ENCODE measurements around the gene PROCR.
"Not testable (repeated sequence)": the region's sequence is repeated elsewhere in the genome, so short reads cannot be mapped to it uniquely, and the experiment has no call there.

The PROCR gene

GRCh38 chr20:35165221-35166185 is 6.4 kb upstream of the PROCR start:
- no peaks in the 10 kb centered on the region for H3K9me3 ChIP-seq (replicated peaks; ENCODE audit: insufficient read depth, low read length)
- H3F3A ChIP-seq (ENCODE audit: insufficient read depth, low read length): no peaks in the 10 kb centered on the region
- H3K9ac ChIP-seq (ENCODE audit: low read length): no peak overlapping the region
- no peak overlapping the region for H3K4me3 ChIP-seq (ENCODE audit: low read length)
- H3K9me2 ChIP-seq (replicated peaks; ENCODE audit: insufficient read depth, low read length): no peaks in the 10 kb centered on the region
- no peak for DNase-seq
- no peak overlapping the region for H3K4me2 ChIP-seq (ENCODE audit: low read depth, low read length)
- H3K27me3 ChIP-seq (replicated peaks; ENCODE audit: insufficient read depth, low read length): no peaks in the 10 kb centered on the region
- H4K20me1 ChIP-seq (ENCODE audit: insufficient read depth, low read length): no peaks in the 10 kb centered on the region
- TF ChIP-seq EZH2phosphoT487 (IDR thresholded peaks at IDR 0.05; ENCODE audit: low read length): no peak
- TF ChIP-seq CTCF (IDR thresholded peaks at IDR 0.05; ENCODE audit: low read length): no peak
- TF ChIP-seq EZH2 (optimal IDR thresholded peaks at IDR 0.05; ENCODE audit: low read depth, low read length): no peak
- no peaks in the 10 kb centered on the region for H3K36me3 ChIP-seq (replicated peaks; ENCODE audit: insufficient read depth, low read length)
- no peak overlapping the region for H3K27ac ChIP-seq (ENCODE audit: low read length)
- H3K79me2 ChIP-seq (ENCODE audit: low read length): no peaks in the 10 kb centered on the region
- H3K4me1 ChIP-seq (ENCODE audit: low read length): no peaks in the 10 kb centered on the region
- no peak overlapping the region for H2AFZ ChIP-seq (ENCODE audit: low read length)

- H3K27me3 ChIP-seq (replicated peaks; ENCODE audit: insufficient read depth, low read length): no peaks in the 10 kb centered on the region
- H3K79me2 ChIP-seq (ENCODE audit: low read length): no peaks in the 10 kb centered on the region
- no peak overlapping the region for H3K4me2 ChIP-seq (ENCODE audit: low read depth, low read length)
- H3K27ac ChIP-seq (ENCODE audit: low read length): no peak overlapping the region
- no peaks in the 10 kb centered on the region for H3F3A ChIP-seq (ENCODE audit: insufficient read depth, low read length)
- no peak overlapping the region for H2AFZ ChIP-seq (ENCODE audit: low read length)
- no peak overlapping the region for H3K9ac ChIP-seq (ENCODE audit: low read length)
- H3K9me3 ChIP-seq (replicated peaks; ENCODE audit: insufficient read depth, low read length): no peaks in the 10 kb centered on the region
- no peaks in the 10 kb centered on the region for H4K20me1 ChIP-seq (ENCODE audit: insufficient read depth, low read length)
- no peaks in the 10 kb centered on the region for H3K4me1 ChIP-seq (ENCODE audit: low read length)
- no peak overlapping the region for H3K4me3 ChIP-seq (ENCODE audit: low read length)
- no peak for DNase-seq
- no peaks in the 10 kb centered on the region for H3K36me3 ChIP-seq (replicated peaks; ENCODE audit: insufficient read depth, low read length)
- no peaks in the 10 kb centered on the region for H3K9me2 ChIP-seq (replicated peaks; ENCODE audit: insufficient read depth, low read length)
- TF ChIP-seq CTCF (IDR thresholded peaks at IDR 0.05; ENCODE audit: low read length) (no peak), EZH2phosphoT487 (IDR thresholded peaks at IDR 0.05; ENCODE audit: low read length) (no peak)
These were observed 5.5 kb upstream of the PROCR start for GRCh38 chr20:35166242-35166830.

- Histone ChIP-seq H3K4me1 (ENCODE audit: low read length) (no peaks in the 10 kb centered on the region), H3K9ac (ENCODE audit: low read length) (no peak overlapping the region), H2AFZ (ENCODE audit: low read length) (no peak overlapping the region), H3F3A (ENCODE audit: insufficient read depth, low read length) (no peaks in the 10 kb centered on the region), H3K4me2 (ENCODE audit: low read depth, low read length) (no peak overlapping the region), H3K4me3 (ENCODE audit: low read length) (no peak overlapping the region), H3K9me3 (replicated peaks; ENCODE audit: insufficient read depth, low read length) (no peaks in the 10 kb centered on the region), H3K79me2 (ENCODE audit: low read length) (no peaks in the 10 kb centered on the region), H3K9me2 (replicated peaks; ENCODE audit: insufficient read depth, low read length) (no peaks in the 10 kb centered on the region), H3K27ac (ENCODE audit: low read length) (no peak overlapping the region), H3K27me3 (replicated peaks; ENCODE audit: insufficient read depth, low read length) (no peaks in the 10 kb centered on the region), H4K20me1 (ENCODE audit: insufficient read depth, low read length) (no peaks in the 10 kb centered on the region), H3K36me3 (replicated peaks; ENCODE audit: insufficient read depth, low read length) (no peaks in the 10 kb centered on the region)
- TF ChIP-seq EZH2phosphoT487 (IDR thresholded peaks at IDR 0.05; ENCODE audit: low read length) (no peak), EZH2 (optimal IDR thresholded peaks at IDR 0.05; ENCODE audit: low read depth, low read length) (no peak), CTCF (IDR thresholded peaks at IDR 0.05; ENCODE audit: low read length) (no peak)
- DNase-seq: no peak
These were observed 4.1 kb upstream of the PROCR start for GRCh38 chr20:35167787-35168186.

- not testable (repeated sequence) for H3K27me3 ChIP-seq (replicated peaks; ENCODE audit: insufficient read depth, low read length); H3K9ac ChIP-seq (ENCODE audit: low read length); H3K4me2 ChIP-seq (ENCODE audit: low read depth, low read length); H2AFZ ChIP-seq (ENCODE audit: low read length); H4K20me1 ChIP-seq (ENCODE audit: insufficient read depth, low read length); H3K4me1 ChIP-seq (ENCODE audit: low read length); DNase-seq; H3K36me3 ChIP-seq (replicated peaks; ENCODE audit: insufficient read depth, low read length); H3K79me2 ChIP-seq (ENCODE audit: low read length); H3K27ac ChIP-seq (ENCODE audit: low read length); H3K9me3 ChIP-seq (replicated peaks; ENCODE audit: insufficient read depth, low read length); H3K9me2 ChIP-seq (replicated peaks; ENCODE audit: insufficient read depth, low read length); H3K4me3 ChIP-seq (ENCODE audit: low read length); H3F3A ChIP-seq (ENCODE audit: insufficient read depth, low read length)
These were observed 3.0 kb upstream of the PROCR start for GRCh38 chr20:35168701-35169409.

All from MM.1S (cell line).